GM23338 (cell line): ENCODE results near the gene LIMA1. TPM values are rescaled to one million over a fixed set of nuclear protein-coding genes. Genes with fewer than 3 reads are reported as not detected.

Experiments
- ATAC-seq: fragments of 200-7000 bp; cut with Tn5 transposase; 3 replicates; pipeline ENCODE4 v1.9.1; 2020
- DNase-seq: peaks from one replicate; pipeline ENCODE4 v3.0.0-alpha.2; 2015; ENCODE audit warnings: low spot score
- H2AFZ ChIP-seq: fragments of 200-600 bp; sonication (generic); 2 replicates; pipeline ENCODE4 v1.8.0; 2016; ENCODE audit warnings: antibody characterized with exemption, mild to moderate bottlenecking, moderate library complexity
- H3F3A ChIP-seq: fragments of 200-600 bp; sonication (generic); replicated peaks from 2 replicates; pipeline ENCODE4 v1.8.0; 2017; ENCODE audit warnings: antibody characterized with exemption, mixed run types, low read depth
- H3K27ac ChIP-seq: fragments of 200-600 bp; sonication (generic); 2 replicates; pipeline ENCODE4 v1.6.1; 2016; ENCODE audit warnings: low read depth
- H3K27me3 ChIP-seq: fragments of 200-600 bp; sonication (generic); 2 replicates; pipeline ENCODE4 v1.8.0; 2016; ENCODE audit warnings: mild to moderate bottlenecking, mixed run types, moderate library complexity; ENCODE audit not compliant: insufficient read depth
- H3K36me3 ChIP-seq: fragments of 200-600 bp; sonication (generic); 2 replicates; pipeline ENCODE4 v1.8.0; 2016; ENCODE audit warnings: mild to moderate bottlenecking; ENCODE audit not compliant: insufficient read depth
- H3K4me1 ChIP-seq: fragments of 200-600 bp; sonication (generic); 2 replicates; pipeline ENCODE4 v1.8.0; 2016; ENCODE audit warnings: mild to moderate bottlenecking, moderate library complexity; ENCODE audit not compliant: insufficient read depth
- H3K4me2 ChIP-seq: fragments of 200-600 bp; sonication (generic); 2 replicates; pipeline ENCODE4 v1.7.1; 2017; ENCODE audit warnings: mixed run types
- H3K4me3 ChIP-seq: fragments of 200-600 bp; sonication (generic); 2 replicates; pipeline ENCODE4 v1.6.1; 2016; ENCODE audit warnings: mixed run types
- H3K79me2 ChIP-seq: fragments of 200-600 bp; sonication (generic); replicated peaks from 2 replicates; pipeline ENCODE4 v1.8.0; 2017; ENCODE audit warnings: mild to moderate bottlenecking; ENCODE audit not compliant: insufficient read depth
- H3K9me2 ChIP-seq: fragments of 200-600 bp; sonication (generic); 2 replicates; pipeline ENCODE4 v1.8.0; 2017; ENCODE audit not compliant: insufficient read depth
- H4K20me1 ChIP-seq: fragments of 200-600 bp; sonication (generic); replicated peaks from 2 replicates; pipeline ENCODE4 v1.8.0; 2017; ENCODE audit warnings: mild to moderate bottlenecking; ENCODE audit not compliant: insufficient read depth
- H3K27ac Mint-ChIP-seq: 2 replicates; pipeline ENCODE4 v1.8.0; 2020; ENCODE audit warnings: inconsistent platforms, mild to moderate bottlenecking, moderate library complexity, mixed read lengths
- H3K27me3 Mint-ChIP-seq: 3 replicates; pipeline ENCODE4 v1.8.0; 2022; ENCODE audit warnings: low read depth, mild to moderate bottlenecking, moderate library complexity, mixed read lengths, inconsistent platforms; ENCODE audit not compliant: insufficient read depth, poor library complexity
- H3K36me3 Mint-ChIP-seq: 3 replicates; pipeline ENCODE4 v1.8.0; 2021; ENCODE audit warnings: low read depth, mild to moderate bottlenecking, inconsistent platforms, moderate library complexity, mixed read lengths
- H3K4me1 Mint-ChIP-seq: 3 replicates; pipeline ENCODE4 v1.8.0; 2020; ENCODE audit warnings: mild to moderate bottlenecking, inconsistent platforms, mixed read lengths
- H3K4me3 Mint-ChIP-seq: 3 replicates; pipeline ENCODE4 v1.8.0; 2021; ENCODE audit warnings: moderate library complexity, mild to moderate bottlenecking, inconsistent platforms, mixed read lengths
- H3K9me3 Mint-ChIP-seq: 3 replicates; pipeline ENCODE4 v1.8.0; 2020; ENCODE audit warnings: moderate library complexity, mild to moderate bottlenecking, inconsistent platforms, mixed read lengths
- CREB1 ChIP-seq: fragments of 250-450 bp; sonication (Bioruptor Pico); IDR thresholded peaks from 2 replicates; pipeline ENCODE4 v1.5.0; 2020; ENCODE audit warnings: low read depth, mild to moderate bottlenecking, moderate library complexity
- EZH2 ChIP-seq: fragments of 200-600 bp; sonication (generic); IDR thresholded peaks from one replicate; pipeline ENCODE4 v1.8.0; 2017; ENCODE audit warnings: antibody characterized with exemption, mild to moderate bottlenecking, low read depth; ENCODE audit not compliant: unreplicated experiment
- EZH2phosphoT487 ChIP-seq: fragments of 200-600 bp; sonication (generic); IDR thresholded peaks from one replicate; pipeline ENCODE4 v1.8.1; 2018; ENCODE audit warnings: antibody characterized with exemption; ENCODE audit not compliant: unreplicated experiment
- JUNB ChIP-seq: IDR thresholded peaks from one replicate; pipeline ENCODE4 v1.6.1; 2016; ENCODE audit warnings: antibody characterized with exemption; ENCODE audit not compliant: unreplicated experiment
- NANOG ChIP-seq: IDR thresholded peaks from 2 replicates; pipeline ENCODE4 v1.6.1; 2016; ENCODE audit warnings: antibody characterized with exemption, borderline replicate concordance
- POLR2AphosphoS5 ChIP-seq: IDR thresholded peaks from 2 replicates; pipeline ENCODE4 v1.6.1; 2016; ENCODE audit warnings: antibody characterized with exemption, low read depth
- STAT1 ChIP-seq: IDR thresholded peaks from one replicate; pipeline ENCODE4 v1.6.1; 2016; ENCODE audit warnings: antibody characterized with exemption; ENCODE audit not compliant: unreplicated experiment
- ZNF114 ChIP-seq: fragments of 250-450 bp; sonication (Bioruptor Pico); IDR thresholded peaks from 2 replicates; pipeline ENCODE4 v1.5.0; 2020; ENCODE audit warnings: mild to moderate bottlenecking, moderate library complexity
- ZNF331 ChIP-seq: fragments of 250-450 bp; sonication (Bioruptor Pico); IDR thresholded peaks from 2 replicates; pipeline ENCODE4 v1.5.0; 2020; ENCODE audit warnings: low read depth, mild to moderate bottlenecking, moderate library complexity
- ZNF462 ChIP-seq: fragments of 250-450 bp; sonication (Bioruptor Pico); IDR thresholded peaks from 2 replicates; pipeline ENCODE4 v1.5.0; 2020; ENCODE audit warnings: mild to moderate bottlenecking, moderate library complexity
- polyA plus RNA-seq: library from polyadenylated mRNA; unstranded; fragments of >200 nt; fragmentation: Nextera tagmentation; extraction: Ambion mirVana; gene quantifications from 2 replicates; pipeline ENCODE4 v1.2.1, GENCODE V29; 2016
- total RNA-seq: library from RNA; depleted of rRNA; stranded (reverse); fragments of >200 nt; shearing (Covaris generic); gene quantifications from 2 replicates; pipeline ENCODE4 v1.2.3, GENCODE V29; 2014
- TF ChIP-seq, protein P1 (sequence below), 2 experiments: fragments of 200-600 bp in 1 of 2; sonication (generic) in 1 of 2; conservative IDR thresholded peaks; 2 replicates each; pipeline versions ENCODE4 v1.5.1 to v1.6.1; 2016 to 2017; ENCODE audit warnings: antibody characterized with exemption in 2 of 2, low read depth in 2 of 2, mild to moderate bottlenecking in 2 of 2, moderate library complexity in 1 of 2

The LIMA1 gene
- total and polyA plus RNA-seq, 2 experiments from 2014 or later: 27.7 to 29.6 TPM

DNA sequence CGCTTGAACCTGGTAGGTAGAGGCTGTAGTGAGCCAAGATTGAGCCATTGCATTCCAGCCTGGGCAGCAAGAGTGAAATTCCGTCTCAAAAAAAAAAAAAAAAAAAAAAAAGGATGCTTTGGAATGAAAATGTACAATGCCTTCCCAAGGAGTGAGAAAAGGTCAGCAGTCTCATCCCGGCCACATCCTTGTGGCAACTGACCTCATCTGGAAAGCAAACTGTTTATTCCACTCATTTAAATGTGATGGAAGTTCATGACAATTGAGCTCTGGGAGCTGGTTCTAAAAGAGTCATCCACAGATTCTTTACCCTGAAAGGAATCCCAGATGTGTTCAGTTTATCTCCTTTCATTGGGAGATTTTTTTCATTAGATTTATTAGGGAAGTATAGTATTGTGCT lies 19.4 kb upstream of the LIMA1 start (continued):
- TF ChIP-seq EZH2 (no peak), POLR2AphosphoS5 (no peak), CREB1 (CRISPR knock-in tag) (no peak), JUNB (no peak)

DNA sequence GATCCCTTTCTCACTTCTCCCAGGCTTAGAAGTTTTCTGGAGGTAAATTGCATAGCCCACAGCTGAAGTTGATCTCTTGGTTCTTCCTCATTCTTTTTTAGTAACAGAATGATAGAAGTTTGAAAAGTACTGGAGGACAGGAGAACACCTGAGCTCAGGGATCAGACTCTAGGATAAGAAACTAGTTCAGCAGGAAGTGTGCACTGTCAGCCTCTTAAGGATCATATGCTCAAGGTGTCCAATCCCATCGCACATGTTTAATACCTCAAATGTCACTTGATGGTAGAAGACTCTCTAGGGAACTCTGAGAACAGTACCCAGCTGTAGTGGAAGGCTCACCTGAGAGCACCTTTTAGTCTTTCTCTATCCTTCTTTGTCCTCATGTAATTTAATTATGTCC lies 14.7 kb upstream of the LIMA1 start:
- ATAC-seq (no peak), DNase-seq (no peak)
- no peaks in the 10 kb centered on the region for H4K20me1 ChIP-seq
- H3K79me2 ChIP-seq: no peaks in the 10 kb centered on the region
- no peak overlapping the region for H2AFZ ChIP-seq
- H3K36me3 ChIP-seq: no peaks in the 10 kb centered on the region
- no peak overlapping the region for H3K4me2 ChIP-seq
- Mint-ChIP-seq H3K9me3 (no peaks in the 10 kb centered on the region), H3K27ac (no peak overlapping the region), H3K4me3 (no peak overlapping the region), H3K27me3 (peaks cover 2% of the 10 kb centered on the region), H3K36me3 (no peaks in the 10 kb centered on the region), H3K4me1 (no peaks in the 10 kb centered on the region)
- TF ChIP-seq, protein P1, sequence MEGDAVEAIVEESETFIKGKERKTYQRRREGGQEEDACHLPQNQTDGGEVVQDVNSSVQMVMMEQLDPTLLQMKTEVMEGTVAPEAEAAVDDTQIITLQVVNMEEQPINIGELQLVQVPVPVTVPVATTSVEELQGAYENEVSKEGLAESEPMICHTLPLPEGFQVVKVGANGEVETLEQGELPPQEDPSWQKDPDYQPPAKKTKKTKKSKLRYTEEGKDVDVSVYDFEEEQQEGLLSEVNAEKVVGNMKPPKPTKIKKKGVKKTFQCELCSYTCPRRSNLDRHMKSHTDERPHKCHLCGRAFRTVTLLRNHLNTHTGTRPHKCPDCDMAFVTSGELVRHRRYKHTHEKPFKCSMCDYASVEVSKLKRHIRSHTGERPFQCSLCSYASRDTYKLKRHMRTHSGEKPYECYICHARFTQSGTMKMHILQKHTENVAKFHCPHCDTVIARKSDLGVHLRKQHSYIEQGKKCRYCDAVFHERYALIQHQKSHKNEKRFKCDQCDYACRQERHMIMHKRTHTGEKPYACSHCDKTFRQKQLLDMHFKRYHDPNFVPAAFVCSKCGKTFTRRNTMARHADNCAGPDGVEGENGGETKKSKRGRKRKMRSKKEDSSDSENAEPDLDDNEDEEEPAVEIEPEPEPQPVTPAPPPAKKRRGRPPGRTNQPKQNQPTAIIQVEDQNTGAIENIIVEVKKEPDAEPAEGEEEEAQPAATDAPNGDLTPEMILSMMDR (conservative IDR thresholded peaks at IDR 0.05; ENCODE audit: low read depth in 2 of 2): no peak
- TF ChIP-seq POLR2AphosphoS5 (no peak), ZNF114 (CRISPR knock-in tag) (no peak), STAT1 (no peak), NANOG (no peak)
- H3F3A ChIP-seq: no peaks in the 10 kb centered on the region
- H3K27me3 ChIP-seq: no peaks in the 10 kb centered on the region
- no peak overlapping the region for H3K4me3 ChIP-seq
- H3K4me1 ChIP-seq: no peaks in the 10 kb centered on the region
- no peaks in the 10 kb centered on the region for H3K9me2 ChIP-seq
- no peak overlapping the region for H3K27ac ChIP-seq

DNA sequence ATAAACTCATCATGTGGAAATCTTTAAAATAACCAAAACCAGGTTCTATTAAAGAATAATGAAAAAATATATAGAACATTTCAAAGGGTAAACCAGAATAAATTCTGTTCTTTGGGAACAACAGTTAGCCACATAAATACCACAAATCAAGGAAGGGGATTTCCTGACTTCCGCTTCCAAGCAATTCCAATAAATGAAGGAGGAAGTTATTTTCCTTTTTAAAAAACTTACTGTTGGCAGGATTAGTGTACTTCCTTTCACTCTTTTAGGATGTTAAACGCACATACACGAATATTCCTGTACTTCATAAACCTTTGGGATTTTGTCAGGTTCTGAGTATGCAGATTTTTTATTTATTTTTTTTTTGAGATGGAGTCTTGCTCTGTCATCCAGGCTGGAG lies 13.7 kb upstream of the LIMA1 start:
- H3K27ac ChIP-seq: no peak overlapping the region
- H4K20me1 ChIP-seq: no peaks in the 10 kb centered on the region
- no peaks in the 10 kb centered on the region for H3K36me3 ChIP-seq
- no peak overlapping the region for H3K4me3 ChIP-seq
- H3K4me2 ChIP-seq: no peak overlapping the region
- Mint-ChIP-seq H3K36me3 (no peaks in the 10 kb centered on the region), H3K4me1 (no peaks in the 10 kb centered on the region), H3K27me3 (peaks cover 2% of the 10 kb centered on the region), H3K9me3 (no peaks in the 10 kb centered on the region; the same call in 1 of the 3 replicates), H3K4me3 (no peak overlapping the region), H3K27ac (no peak overlapping the region)
- H3F3A ChIP-seq: no peaks in the 10 kb centered on the region
- no peaks in the 10 kb centered on the region for H3K27me3 ChIP-seq
- DNase-seq: no peak
- ATAC-seq: no peak
- H2AFZ ChIP-seq: no peak overlapping the region
- H3K9me2 ChIP-seq: no peaks in the 10 kb centered on the region
- H3K79me2 ChIP-seq: no peaks in the 10 kb centered on the region
- no peaks in the 10 kb centered on the region for H3K4me1 ChIP-seq
- TF ChIP-seq ZNF331 (CRISPR knock-in tag) (no peak), NANOG (no peak), EZH2phosphoT487 (no peak), EZH2 (no peak), CREB1 (CRISPR knock-in tag) (no peak), POLR2AphosphoS5 (no peak), ZNF462 (CRISPR knock-in tag) (no peak), STAT1 (no peak)
